Measurements from ENCODE around the gene KHDC4.

Gene KHDC4

DNA sequence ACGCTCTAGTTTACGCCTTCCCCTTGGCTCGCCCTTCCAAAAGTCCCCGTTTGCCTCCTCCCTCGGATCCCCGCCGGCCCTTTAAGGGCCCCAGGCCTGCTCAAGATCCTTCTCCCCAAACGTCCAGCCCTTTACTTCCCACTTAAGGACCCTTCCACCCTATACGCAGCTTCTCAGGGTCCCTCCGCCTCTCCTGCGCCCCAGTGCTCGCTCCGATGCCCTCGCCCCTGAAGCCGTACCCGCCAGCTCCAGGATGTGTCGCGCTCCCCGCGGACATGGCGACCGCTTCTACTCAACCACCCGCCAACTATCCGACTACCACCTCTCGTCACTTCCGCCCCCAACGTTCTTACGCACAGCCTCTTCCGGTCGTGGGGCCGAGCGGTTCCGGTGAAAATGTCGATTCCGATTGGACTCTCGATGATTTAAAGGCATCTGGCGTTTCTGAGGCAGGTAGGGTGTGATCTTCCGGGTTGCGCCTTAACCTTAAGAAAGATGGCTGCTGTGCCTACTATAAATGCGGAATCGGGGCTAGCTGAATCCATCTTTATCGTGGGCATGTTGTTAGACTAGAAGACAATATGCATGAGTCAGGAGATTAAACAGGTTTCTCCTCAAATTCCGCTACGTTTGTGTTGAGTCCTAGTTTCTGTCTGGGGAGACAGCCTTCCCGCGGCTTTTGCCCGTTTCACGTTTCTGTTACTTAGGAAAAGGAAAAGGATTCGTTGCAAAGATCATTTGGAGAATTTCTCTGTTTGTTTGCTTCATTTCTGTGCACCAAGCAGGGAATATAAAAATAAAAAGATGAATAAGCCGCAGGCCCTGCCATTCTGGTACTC lies at the start of gene KHDC4:
TSS of gene KHDC4 (minus strand) at position 317 of the 839 bp plus-strand sequence. CDS start at position 277, 40 bp downstream.
- peak; percentile 72 to 99 (median 93) for DNase-seq

DNA sequence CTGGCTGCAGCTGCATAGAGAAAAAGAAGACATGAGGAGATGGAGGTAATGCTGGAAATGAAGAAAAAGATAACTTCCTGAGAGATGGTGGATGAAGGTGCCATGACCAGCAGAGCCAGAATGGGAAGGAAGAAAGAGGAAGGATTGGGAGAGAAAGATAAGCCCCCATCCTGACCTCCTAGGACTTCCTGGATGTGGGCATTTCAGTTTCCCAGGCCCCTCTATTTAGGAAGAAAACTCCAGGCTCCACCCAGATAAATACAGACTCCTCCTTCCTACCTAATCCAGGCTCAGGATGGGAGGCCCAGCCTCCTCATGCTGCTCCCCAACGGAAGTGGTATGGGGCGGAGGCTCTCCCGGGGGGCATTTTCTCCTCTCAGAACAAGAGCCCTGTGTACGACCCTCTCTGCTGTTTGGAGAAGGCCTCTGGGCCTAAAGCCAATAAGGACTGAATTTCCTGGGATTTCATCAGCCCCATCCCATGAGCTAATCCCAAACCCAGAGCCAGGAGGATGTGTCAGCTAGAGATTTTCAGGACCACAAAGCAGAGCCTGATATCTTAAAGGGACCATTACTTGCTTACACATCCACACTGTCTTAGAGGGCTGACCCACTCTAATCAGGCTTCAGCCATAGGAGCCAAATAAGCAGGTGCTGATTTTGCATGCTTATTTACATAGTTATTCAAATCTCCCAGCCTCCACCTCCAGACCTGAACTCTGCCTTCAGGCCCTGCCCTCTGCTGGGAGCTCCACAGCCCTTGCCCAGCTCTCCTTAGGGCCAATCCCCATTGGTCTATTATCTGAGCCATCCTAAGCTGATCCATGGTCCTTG lies 49.2 kb upstream of the KHDC4 start:
- peak in 1 of 51 donors; percentile 6 for DNase-seq

DNA sequence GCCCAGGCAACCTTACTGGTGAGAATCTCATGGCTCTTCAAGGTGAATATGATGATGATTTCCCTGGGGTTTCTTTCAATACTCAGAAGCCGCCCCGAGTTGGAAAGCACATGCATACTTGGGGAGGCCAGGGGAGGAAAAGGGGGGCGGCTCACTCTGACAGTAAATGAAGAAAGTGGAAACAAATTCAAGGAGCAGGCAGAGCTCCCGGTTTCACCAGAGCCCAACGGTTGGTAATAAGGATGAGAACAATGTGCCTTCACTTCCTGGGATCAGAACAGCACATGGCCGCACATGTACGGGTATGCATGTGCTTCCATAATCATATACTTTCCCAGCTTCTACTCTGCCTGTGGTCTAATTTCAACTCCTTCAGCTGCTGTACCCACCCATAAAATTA lies 47.9 kb upstream of the KHDC4 start:
- no peak for DNase-seq

DNA sequence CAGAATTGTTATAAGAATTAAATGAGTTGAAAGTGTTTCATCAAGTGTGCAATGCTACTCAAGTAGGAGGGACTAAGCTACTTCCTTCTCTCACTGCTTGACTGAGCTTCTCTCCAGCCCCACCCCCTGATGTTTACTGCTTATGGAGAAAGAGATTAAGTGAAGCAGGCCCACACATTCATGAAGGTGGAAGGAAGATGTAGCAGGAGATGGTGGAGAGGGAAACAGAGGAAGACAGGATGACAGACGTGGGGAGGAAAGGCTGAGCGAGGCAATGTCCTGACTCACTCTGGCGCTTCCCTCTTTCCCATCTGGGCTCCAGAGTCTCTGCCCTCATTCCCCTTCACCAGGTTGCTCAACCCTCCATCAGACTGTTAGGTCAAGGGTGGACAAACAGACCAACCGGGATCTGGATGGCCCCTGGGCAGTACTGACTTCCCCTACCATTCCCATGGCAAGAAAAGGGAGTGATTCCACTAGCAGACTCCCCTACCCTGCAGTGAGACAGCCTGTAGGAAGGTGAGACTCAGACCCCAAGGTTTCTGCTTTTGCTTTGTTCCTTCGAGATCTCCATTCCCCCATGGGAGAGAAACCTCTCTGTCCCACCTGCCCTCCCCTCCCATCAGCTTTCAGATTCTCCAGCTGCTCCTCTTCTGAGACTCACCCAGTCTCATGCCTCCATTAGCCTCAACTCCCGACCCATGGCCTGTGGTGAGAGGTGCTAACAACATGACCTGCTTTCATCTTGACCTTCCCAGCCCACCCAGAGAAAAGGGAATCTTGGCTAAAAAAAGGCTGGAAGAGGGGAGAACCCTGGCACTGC lies 47.3 kb upstream of the KHDC4 start:
- DNase-seq, result no peak

DNA sequence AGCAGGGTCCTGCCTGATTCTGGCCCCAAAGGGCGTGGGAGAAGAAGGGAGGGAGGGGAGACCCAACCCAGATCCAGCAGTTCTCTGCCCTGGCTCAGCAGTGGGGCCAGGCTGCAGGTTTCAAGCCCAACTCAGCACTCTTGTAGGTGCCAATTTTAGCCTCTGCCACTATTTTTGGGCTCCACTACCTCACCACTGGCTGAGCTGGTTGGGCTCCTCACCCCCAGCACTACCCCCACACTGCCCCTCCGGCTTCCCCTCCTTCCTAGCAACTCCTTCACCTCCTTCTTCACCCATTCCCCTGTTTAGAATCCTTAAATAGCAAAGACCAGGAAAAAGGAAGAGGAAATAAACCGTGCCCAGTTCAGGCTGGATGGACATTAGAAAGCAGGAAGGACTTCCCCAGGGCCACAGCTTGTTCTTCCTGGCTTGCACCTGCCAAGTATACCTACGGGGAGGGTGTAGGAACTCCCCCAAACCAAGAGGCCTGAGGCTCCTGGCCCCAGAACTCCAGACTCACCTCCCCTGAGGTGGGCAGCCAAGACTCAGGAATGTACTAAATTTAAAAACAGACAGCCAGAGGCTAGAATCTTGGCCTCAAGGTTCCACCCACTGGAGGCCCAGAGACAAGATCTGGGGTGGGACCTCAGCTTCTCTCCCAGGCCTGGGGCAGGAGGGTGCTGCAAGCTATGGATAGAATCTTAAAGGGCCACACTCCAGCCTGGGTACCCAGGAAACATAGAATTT lies 45.6 kb upstream of the KHDC4 start:
- peak in 1 of 51 donors; percentile 12 for DNase-seq

DNA sequence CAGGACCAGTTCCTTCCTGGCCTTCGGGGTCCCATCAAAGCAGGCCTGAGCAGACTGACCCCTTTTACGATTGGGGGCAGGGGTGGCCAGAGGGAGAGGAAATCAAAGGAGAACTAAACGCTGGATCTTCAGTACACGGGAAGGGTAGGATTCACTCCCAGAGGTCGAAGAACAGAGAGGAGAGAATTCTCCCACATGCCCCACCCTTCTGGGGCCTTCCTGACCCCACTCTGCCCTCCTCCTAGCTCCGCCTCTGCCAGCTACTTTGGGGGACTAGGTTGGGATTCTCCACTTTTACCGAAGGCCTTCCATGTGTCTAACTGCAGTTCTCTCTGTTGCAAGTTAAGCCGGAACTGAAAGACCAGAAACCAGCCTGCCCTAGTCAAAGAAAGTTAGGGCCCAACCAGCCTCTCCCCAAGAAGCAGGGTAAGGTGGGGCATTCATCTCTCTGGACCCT lies 44.8 kb upstream of the KHDC4 start:
- peak in 2 of 51 donors; percentile 18 to 28 for DNase-seq

DNA sequence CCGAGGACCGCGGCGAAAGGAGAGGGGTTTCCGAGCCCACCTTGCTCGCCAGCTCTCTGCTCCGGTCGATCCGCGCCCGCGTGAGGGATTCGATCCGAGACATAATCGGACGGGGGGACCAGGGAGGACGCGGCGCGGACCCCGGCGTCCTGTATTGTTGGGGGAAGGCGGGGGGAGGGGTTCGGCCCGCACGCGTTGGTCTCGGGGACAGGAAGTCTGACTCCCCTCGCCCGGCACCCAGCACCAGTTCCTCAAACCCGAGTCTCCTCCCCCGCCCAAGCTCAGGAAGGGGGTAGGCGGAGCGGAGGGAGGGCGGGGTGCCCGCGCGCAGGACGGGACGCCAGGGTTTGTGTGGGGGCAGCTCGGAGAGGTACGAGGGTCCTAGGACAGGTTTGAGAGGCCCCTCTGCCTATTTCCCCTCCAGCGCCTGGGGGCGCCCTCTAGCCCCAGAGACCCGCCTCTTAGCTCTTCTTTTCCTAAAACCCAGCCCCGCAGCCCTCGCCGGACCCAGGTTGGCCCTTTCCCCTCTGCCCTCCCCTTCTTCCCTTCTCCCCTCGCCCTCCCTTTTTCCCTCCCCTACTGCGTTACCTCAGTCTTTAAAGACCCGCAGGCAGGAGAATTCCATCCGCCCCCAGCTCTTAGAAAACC lies 44.2 kb upstream of the KHDC4 start, which contains the start of gene ARHGEF2:
TSS of gene ARHGEF2 (minus strand) at position 223 of the 648 bp plus-strand sequence. CDS start at position 103, 120 bp downstream.
- DNase-seq, result peak in 41 of 51 donors; percentile 27 to 78 (median 54)

DNA sequence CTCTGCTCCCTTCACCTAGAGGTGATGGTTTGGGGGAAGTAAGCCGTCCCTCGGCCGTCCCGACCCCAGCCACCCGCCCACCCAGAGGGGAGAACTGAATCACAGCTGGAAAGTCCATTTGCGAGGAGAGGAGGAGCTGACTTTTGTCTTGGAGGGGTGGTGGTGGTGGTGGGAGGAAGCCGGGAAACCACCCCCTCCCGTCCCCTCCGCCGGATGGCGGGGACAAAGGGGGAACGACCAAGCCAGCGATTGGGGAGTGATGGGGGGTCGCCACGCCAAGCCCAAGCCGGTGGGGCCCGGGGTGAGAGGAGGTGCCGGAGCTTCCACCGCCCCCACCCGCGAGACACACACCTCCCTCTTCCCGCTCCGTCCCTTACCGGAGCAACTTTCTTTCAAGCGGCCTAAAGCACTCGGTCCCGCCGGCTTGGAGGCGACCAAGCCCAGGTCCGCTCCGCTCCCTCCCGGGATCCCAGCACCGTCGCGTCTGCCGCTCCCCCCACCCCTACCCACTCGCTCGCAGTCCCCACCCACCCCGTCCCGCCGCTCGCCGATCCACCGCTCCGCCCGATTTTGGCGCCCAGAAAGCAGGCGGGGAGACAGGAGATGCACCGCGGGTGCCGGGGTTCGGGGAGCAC lies 43.6 kb upstream of the KHDC4 start:
- DNase-seq, result peak in 26 of 51 donors; percentile 25 to 75 (median 48)

DNA sequence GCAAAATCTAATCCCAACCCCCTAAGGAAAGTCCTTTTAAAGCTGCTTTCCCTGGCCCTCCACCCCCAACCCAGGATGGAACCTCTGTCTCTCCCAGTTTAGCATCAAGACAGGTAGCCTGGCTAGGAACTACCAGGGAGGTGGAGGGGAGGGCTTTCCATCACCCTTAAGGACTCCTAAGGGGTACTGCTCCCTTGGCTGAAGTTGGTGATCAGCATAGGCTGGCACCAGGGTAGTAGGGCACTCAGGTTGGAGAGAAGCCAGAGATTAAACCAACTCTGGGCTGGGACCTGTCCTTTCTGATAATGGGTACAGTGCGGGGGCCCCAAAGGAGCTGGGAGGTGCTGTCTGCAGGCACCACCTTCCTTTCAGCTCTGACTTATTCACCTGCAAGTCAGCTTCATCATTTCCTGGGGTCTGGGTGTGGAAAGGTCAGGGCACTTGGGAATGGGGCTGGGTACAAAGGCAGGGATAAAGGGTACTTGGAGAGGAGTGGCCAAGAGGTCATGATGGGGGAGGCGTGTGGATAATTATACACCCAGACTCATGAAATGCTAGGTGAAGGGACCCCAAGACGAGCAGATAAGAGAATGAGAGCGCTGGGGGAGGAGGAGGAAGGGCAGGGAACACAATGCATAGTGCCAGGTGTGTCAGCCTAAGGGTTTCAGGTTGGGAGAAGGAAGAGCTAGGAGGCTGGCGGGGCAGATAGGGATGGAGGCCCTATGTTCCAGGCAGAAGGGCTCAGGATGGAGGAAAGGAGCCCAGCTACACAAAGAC lies 42.9 kb upstream of the KHDC4 start:
- peak in 3 of 51 donors; percentile 27 to 75 (median 68) for DNase-seq

DNA sequence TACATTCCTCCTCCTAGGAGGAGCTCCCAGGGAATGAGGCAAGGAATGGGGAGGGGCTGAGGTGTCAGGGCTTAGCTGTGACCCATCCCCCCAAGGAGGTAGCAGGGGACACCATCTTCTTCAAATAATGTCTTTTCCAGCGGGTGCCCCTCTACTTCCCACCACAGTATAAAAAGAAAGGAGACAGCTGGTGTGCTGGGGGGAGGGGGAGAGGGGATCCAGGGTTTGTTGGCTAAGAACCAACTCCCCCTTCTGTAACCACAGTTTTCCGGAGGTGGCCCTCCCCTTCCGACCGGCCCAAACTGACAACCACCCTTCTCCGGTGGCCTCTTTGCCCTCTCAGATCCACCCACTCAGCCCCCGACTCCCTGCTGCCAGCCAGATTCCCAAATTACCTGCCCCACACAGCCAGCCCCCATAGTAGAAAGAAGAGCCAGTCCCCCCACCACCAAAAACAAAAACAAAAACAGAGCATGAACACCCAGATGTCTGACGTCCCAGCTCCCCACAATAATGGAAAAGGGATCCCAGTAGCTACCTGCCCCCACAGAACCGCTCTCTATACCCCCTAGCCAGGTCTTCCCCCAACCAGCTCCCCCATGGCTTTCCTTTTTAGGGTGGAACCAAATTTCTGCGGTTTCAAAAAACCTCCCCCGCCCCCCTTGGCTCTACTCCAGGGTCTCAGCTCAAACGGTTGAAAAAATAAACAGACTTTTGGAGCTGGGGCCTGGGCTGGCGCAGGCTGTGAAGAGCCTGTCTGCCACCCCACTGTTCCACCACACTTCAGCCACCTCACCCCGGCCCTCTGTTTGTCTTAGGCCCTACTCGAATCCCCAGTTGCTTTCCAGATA lies 42.1 kb upstream of the KHDC4 start:
- peak in 16 of 51 donors; percentile 16 to 75 (median 35) for DNase-seq

DNA sequence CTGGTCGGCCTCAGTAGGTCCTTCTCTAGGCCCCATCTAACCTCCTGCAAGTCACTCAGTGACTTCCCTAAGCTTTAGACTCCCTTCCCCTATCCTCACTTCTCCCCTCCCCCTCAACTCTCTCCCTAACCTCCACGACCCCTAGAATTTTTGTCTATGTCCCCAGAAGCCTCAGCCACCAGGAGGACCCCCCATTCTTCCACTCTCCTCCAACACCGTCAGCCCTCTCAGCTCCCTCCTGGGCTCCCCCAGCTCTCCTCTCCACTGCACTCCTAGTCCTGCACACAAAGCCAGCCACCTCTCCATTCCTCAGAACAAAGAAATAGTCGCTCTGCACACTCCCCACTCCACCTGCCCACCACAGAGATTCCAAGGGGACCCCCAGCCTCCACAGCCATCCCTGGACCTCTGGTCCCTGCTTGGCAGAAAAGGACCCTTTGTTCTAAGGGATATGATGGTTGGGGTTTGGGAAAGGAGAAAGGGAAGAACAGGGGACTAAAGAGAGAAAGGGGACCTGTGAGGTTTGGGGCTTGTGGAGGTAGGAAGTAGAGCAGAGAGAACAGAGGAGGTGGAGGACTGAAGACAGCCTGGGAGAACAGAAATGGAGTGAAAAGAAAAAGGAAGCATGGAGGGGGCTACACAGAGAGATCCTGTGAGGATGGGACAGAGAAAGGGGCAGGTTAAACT lies 41.3 kb upstream of the KHDC4 start:
- DNase-seq, result peak in 5 of 51 donors; percentile 26 to 69 (median 45)

DNA sequence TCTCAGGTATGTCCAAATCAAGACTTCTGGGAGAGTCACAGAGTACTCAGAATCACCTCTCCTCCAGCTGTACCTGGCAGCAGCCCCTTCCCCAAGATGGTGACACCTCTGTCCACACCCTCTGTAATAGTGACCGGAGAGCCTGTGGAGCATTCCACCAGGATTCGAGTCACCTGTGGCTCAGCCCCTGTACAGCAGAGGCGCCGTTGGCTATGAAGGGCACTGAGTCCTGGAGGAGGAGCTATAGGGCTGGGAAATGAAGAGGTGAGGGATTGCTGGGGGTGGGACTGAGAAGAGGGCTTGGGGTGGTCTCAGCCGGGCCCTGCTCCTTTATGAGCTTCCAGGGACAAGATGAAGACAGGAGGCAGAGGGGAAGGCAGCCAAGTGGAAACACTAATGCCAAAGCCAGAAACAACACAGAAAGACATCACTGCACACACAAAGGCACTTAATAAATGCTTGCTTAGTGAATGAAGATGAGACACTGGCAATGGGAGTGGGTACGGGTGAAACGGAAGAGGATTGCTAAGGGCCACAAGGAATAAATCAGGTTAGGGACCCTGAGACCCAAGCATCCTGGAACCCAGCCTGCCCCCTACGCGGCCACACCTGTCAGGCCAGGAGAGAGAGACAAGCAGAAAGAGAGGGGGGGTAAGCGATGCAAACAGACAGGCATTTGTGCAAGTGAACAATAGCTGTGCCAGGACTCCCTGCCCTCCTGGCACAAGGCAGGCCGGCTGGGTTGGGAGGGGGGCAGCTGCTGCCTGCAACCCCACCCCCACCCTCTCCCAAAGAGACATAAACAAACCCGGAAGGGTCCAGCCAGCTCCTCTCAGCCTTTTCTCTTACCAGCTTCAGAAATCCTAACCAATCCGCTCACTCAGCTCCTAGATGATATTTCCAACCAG lies 40.2 kb upstream of the KHDC4 start:
- DNase-seq, result peak in 47 of 51 donors; percentile 18 to 92 (median 74)

DNA sequence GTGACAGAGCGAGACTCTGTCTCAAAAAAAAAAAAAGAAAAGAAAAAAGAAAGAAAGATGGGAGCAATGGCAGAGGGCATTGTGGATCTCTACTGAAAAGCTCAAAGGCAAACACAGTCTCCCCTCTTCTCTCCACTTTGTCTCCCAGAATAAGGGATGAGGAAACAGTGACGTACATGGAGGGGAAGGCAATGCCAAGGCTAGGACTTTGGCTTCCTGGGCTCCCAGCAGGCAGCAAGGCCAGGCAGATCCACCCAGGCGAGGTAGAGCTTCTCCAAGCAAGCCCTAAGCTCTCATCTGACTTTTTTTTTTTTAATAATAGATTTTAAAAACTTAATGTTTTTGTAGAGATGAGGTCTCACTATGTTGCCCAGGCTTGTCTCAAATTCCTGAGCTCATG lies 39.5 kb upstream of the KHDC4 start:
- DNase-seq, result peak in 2 of 51 donors; percentile 20 to 25

DNA sequence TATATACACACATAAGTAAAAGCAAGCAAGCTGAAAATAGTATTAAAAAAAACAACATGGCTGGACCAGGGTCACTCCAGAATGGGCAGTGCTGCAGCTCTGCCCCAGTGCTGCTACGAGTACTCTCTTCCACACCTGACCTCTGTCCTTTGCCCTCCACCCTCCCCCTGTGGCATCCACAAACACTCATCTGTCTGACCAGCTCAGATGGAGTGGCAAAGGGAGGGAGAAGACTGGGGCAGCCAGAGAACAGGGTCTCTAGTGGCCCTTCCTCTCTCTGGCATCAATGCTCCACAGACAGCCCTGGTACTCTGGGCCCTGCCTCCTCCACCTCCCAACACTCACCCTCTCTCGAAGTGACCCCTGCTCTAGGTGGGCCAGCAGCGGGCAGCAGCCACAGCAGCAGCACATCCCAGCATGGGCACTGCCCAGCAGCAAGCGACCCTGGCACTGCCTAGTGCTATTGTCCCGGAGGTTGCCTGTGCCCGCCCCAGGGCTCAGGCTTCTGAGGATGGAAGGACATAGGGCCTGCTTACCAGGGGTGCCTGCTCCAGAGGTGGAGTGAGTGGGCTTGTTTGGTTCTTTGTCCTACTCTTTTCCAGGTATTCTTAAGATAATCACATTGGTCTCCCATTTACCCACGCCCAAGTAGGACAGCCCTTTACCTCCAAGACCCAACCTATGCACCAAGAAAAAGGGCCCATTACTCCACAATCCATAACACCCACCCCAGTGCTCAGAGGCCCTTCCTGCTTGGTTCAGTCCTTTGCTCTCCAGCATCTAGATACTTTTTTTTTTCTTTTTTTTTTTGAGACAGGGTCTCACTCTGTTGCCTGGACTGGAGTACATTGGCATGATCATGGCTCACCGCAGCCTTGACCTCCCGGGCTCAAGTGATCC lies 37.9 kb upstream of the KHDC4 start:
- DNase-seq, result peak in 38 of 51 donors; percentile 11 to 85 (median 56)
